IMR-90 (cell line): ENCODE measurements around the gene ARHGAP18. TPM values are rescaled to one million over a fixed set of nuclear protein-coding genes. Genes with fewer than 3 reads are reported as not detected.

Experiments
- ATAC-seq: fragments of 200-7000 bp; cut with Tn5 transposase; 2 replicates; pipeline ENCODE4 v1.9.1; 2020; ENCODE audit warnings: low read depth, mild to moderate bottlenecking, moderate library complexity
- BruUV-seq: library from RNA; stranded (reverse); fragments of 400-500 nt; replicated peaks from 2 replicates; lab custom pipeline; 2021; lab: Mats Ljungman, UMichigan
- CTCF ChIA-PET: fragments of 300-600 bp; formaldehyde crosslinking; extraction: SDS; loops from one replicate; lab custom pipeline; 2021; ENCODE audit warnings: antibody characterized with exemption; lab: Yijun Ruan, JAX
- POLR2A ChIA-PET: fragments of 300-600 bp; sonication (Branson Sonifier 250); formaldehyde crosslinking; loops from one replicate; lab custom pipeline; 2022; ENCODE audit warnings: antibody characterized with exemption; ENCODE audit not compliant: unreplicated experiment; lab: Charles Lee
- DNase-seq: peaks from one replicate; pipeline ENCODE4 v3.0.0; 2013
- H2AFZ ChIP-seq: replicated peaks from 2 replicates; pipeline ENCODE3; 2013; ENCODE audit warnings: low read length, mild to moderate bottlenecking; ENCODE audit not compliant: poor library complexity
- H2AK5ac ChIP-seq: 2 replicates; pipeline ENCODE4 v1.6.1; 2013; ENCODE audit warnings: low read depth, low read length, inconsistent platforms
- H2AK9ac ChIP-seq: replicated peaks from 2 replicates; pipeline ENCODE3; 2013; ENCODE audit warnings: mild to moderate bottlenecking, low read depth, low read length, moderate library complexity; ENCODE audit not compliant: poor library complexity
- H2BK120ac ChIP-seq: 2 replicates; pipeline ENCODE4 v1.6.1; 2013; ENCODE audit warnings: low read depth, low read length, inconsistent platforms
- H2BK15ac ChIP-seq: 3 replicates; pipeline ENCODE4 v1.6.1; 2013; ENCODE audit warnings: low read depth, low read length, inconsistent platforms
- H2BK20ac ChIP-seq: 2 replicates; pipeline ENCODE4 v1.6.1; 2013; ENCODE audit warnings: low read depth, mild to moderate bottlenecking, inconsistent platforms, low read length, moderate library complexity
- H2BK5ac ChIP-seq: 2 replicates; pipeline ENCODE4 v1.6.1; 2013; ENCODE audit warnings: mild to moderate bottlenecking, low read depth, low read length, inconsistent platforms; ENCODE audit not compliant: poor library complexity, severe bottlenecking
- H3K14ac ChIP-seq: replicated peaks from 2 replicates; pipeline ENCODE4 v1.6.1; 2013; ENCODE audit warnings: low read depth, low read length, inconsistent platforms
- H3K18ac ChIP-seq: 2 replicates; pipeline ENCODE4 v1.6.1; 2013; ENCODE audit warnings: low read depth, low read length, control low read depth
- H3K23ac ChIP-seq: 2 replicates; pipeline ENCODE4 v1.6.1; 2013; ENCODE audit warnings: low read depth, low read length, inconsistent platforms
- H3K27ac ChIP-seq: 2 replicates; pipeline ENCODE4 v1.5.1; 2013; ENCODE audit warnings: mild to moderate bottlenecking, control low read depth, low read length; ENCODE audit not compliant: insufficient read depth
- H3K27me3 ChIP-seq: 2 replicates; pipeline ENCODE4 v1.6.1; 2013; ENCODE audit warnings: low read length; ENCODE audit not compliant: control insufficient read depth, insufficient read depth
- H3K36me3 ChIP-seq: 2 replicates; pipeline ENCODE4 v1.6.1; 2013; ENCODE audit warnings: low read length, mixed read lengths; ENCODE audit not compliant: control insufficient read depth, insufficient read depth
- H3K4ac ChIP-seq: 2 replicates; pipeline ENCODE4 v1.6.1; 2013; ENCODE audit warnings: low read depth, low read length, inconsistent platforms
- H3K4me1 ChIP-seq: 2 replicates; pipeline ENCODE4 v1.6.1; 2013; ENCODE audit warnings: low read length, mixed read lengths; ENCODE audit not compliant: control insufficient read depth, insufficient read depth
- H3K4me2 ChIP-seq: 2 replicates; pipeline ENCODE4 v1.6.1; 2013; ENCODE audit warnings: low read depth, mild to moderate bottlenecking, control low read depth, low read length, moderate library complexity
- H3K4me3 ChIP-seq: 2 replicates; pipeline ENCODE4 v1.5.1; 2013; ENCODE audit warnings: low read depth, mild to moderate bottlenecking, control low read depth, low read length, moderate library complexity; ENCODE audit not compliant: insufficient read depth
- H3K56ac ChIP-seq: 2 replicates; pipeline ENCODE4 v1.6.1; 2013; ENCODE audit warnings: low read length, inconsistent platforms; ENCODE audit not compliant: insufficient read depth; ENCODE audit errors: extremely low read depth
- H3K79me1 ChIP-seq, 2 experiments: 2 replicates each; pipeline ENCODE4 v1.6.1; 2013; ENCODE audit warnings: low read length in 2 of 2, inconsistent platforms in 1 of 2, low read depth in 1 of 2
- H3K9ac ChIP-seq: 2 replicates; pipeline ENCODE4 v1.6.1; 2013; ENCODE audit warnings: low read depth, low read length, control low read depth
- H3K9me1 ChIP-seq: 2 replicates; pipeline ENCODE4 v1.6.1; 2013; ENCODE audit warnings: low read length, inconsistent platforms; ENCODE audit not compliant: insufficient read depth
- H3K9me3 ChIP-seq: 2 replicates; pipeline ENCODE4 v1.6.1; 2013; ENCODE audit warnings: low read length; ENCODE audit not compliant: control insufficient read depth, insufficient read depth
- H4K20me1 ChIP-seq: 2 replicates; pipeline ENCODE4 v1.6.1; 2013; ENCODE audit warnings: low read length, inconsistent platforms; ENCODE audit not compliant: insufficient read depth
- H4K5ac ChIP-seq: 2 replicates; pipeline ENCODE4 v1.6.1; 2013; ENCODE audit warnings: mild to moderate bottlenecking, low read depth, low read length, control low read depth
- H4K8ac ChIP-seq, 2 experiments: 2 replicates each; pipeline ENCODE4 v1.6.1; 2013; ENCODE audit warnings: low read depth in 2 of 2, low read length in 2 of 2, control low read depth in 1 of 2, inconsistent platforms in 1 of 2
- H4K91ac ChIP-seq: 2 replicates; pipeline ENCODE4 v1.6.1; 2013; ENCODE audit warnings: low read depth, low read length, inconsistent platforms; ENCODE audit not compliant: insufficient read depth
- BHLHE40 ChIP-seq: fragments of 150-350 bp; IDR thresholded peaks from 2 replicates; pipeline ENCODE4 v1.6.1; 2016; ENCODE audit warnings: mild to moderate bottlenecking, low read depth, low read length
- CEBPB ChIP-seq: IDR thresholded peaks from 2 replicates; pipeline ENCODE4 v1.6.1; 2012; ENCODE audit warnings: low read depth, low read length, improper control_type of control experiment
- CHD1 ChIP-seq: IDR thresholded peaks from 2 replicates; pipeline ENCODE4 v1.6.1; 2012; ENCODE audit warnings: low read depth, low read length, improper control_type of control experiment
- CTCF ChIP-seq: conservative IDR thresholded peaks from 2 replicates; pipeline ENCODE4 v1.5.1; 2012; ENCODE audit warnings: mild to moderate bottlenecking, low read depth, low read length, improper control_type of control experiment
- ELK1 ChIP-seq: fragments of 150-350 bp; IDR thresholded peaks from 2 replicates; pipeline ENCODE4 v1.6.1; 2016; ENCODE audit warnings: low read depth, mild to moderate bottlenecking, low read length, moderate library complexity, borderline replicate concordance
- FOS ChIP-seq: fragments of 150-350 bp; IDR thresholded peaks from 2 replicates; pipeline ENCODE4 v1.6.1; 2016; ENCODE audit warnings: low read depth, low read length
- MAFK ChIP-seq: IDR thresholded peaks from 2 replicates; pipeline ENCODE4 v1.6.1; 2012; ENCODE audit warnings: low read depth, low read length, improper control_type of control experiment
- MAZ ChIP-seq: IDR thresholded peaks from 2 replicates; pipeline ENCODE4 v1.6.1; 2012; ENCODE audit warnings: low read depth, mild to moderate bottlenecking, low read length, improper control_type of control experiment, moderate library complexity, borderline replicate concordance
- MXI1 ChIP-seq: IDR thresholded peaks from 2 replicates; pipeline ENCODE4 v1.6.1; 2012; ENCODE audit warnings: low read depth, mild to moderate bottlenecking, low read length, moderate library complexity, borderline replicate concordance
- NFE2L2 ChIP-seq: fragments of 150-350 bp; IDR thresholded peaks from 2 replicates; pipeline ENCODE4 v1.6.1; 2016; ENCODE audit warnings: low read depth, mild to moderate bottlenecking, low read length
- RAD21 ChIP-seq: IDR thresholded peaks from 2 replicates; pipeline ENCODE4 v1.6.1; 2012; ENCODE audit warnings: low read length, improper control_type of control experiment
- RCOR1 ChIP-seq: IDR thresholded peaks from 2 replicates; pipeline ENCODE4 v1.6.1; 2012; ENCODE audit warnings: mild to moderate bottlenecking, low read length, improper control_type of control experiment; ENCODE audit not compliant: insufficient replicate concordance
- RFX5 ChIP-seq: IDR thresholded peaks from 2 replicates; pipeline ENCODE4 v1.8.0; 2012; ENCODE audit warnings: low read depth, mild to moderate bottlenecking, low read length, moderate library complexity
- SMC3 ChIP-seq: fragments of 150-350 bp; IDR thresholded peaks from 2 replicates; pipeline ENCODE4 v1.6.1; 2016; ENCODE audit warnings: low read depth, mild to moderate bottlenecking, antibody characterized with exemption, low read length, moderate library complexity
- WGBS, 2 experiments: methylation state at CpG; one replicate each; pipeline versions ENCODE4 v1.1.5 to v1.1.7; 2013; ENCODE audit warnings: missing lambda C conversion rate in 2 of 2; ENCODE audit not compliant: insufficient read length in 1 of 2; ENCODE audit errors: extremely low coverage in 2 of 2; 5-methylcytosine and 5-hydroxymethylcytosine counted together
- dilution Hi-C: fragments of 300-500 bp; cut with HindIII; formaldehyde crosslinking; loops from one replicate; pipeline ENCODE4 v1.14.3; 2018; ENCODE audit warnings: low sequenced_read_pairs; ENCODE audit not compliant: unreplicated experiment
- in situ Hi-C: fragments of 300-500 bp; cut with MboI; formaldehyde crosslinking; loops from 3 replicates; pipeline ENCODE4 v1.14.3; 2019; ENCODE audit warnings: low sequenced_read_pairs, inconsistent platforms, mixed read lengths
- intact Hi-C: fragments of 100-400 bp; cut with micrococcal nuclease; formaldehyde crosslinking; loops from 2 replicates; pipeline ENCODE4 v1.10.0; 2022
- polyA plus RNA-seq, 3 experiments: library from polyadenylated mRNA; depleted of rRNA; stranded (reverse); fragments of >200 nt; gene quantifications; 2 replicates each; pipeline ENCODE4 v1.2.3, GENCODE V29; 2012; ENCODE audit warnings: low replicate concordance in 1 of 3
- total RNA-seq: library from RNA; depleted of rRNA; stranded (reverse); fragments of >200 nt; gene quantifications from 2 replicates; pipeline ENCODE4 v1.2.3, GENCODE V29; 2012

Gene ARHGAP18
- total and polyA plus RNA-seq, 2 of the 4 experiments (the other 2 are of a cell fraction): 6.2 to 17.0 TPM

- H3K9me1 ChIP-seq: peaks cover 3% of the 10 kb centered on the region; the same call in 1 of the 2 replicates
- DNase-seq (no peak), ATAC-seq (peak; percentile 27)
- H3K9ac ChIP-seq: peak overlapping the region; percentile 55; the same call in 1 of the 2 replicates
- ChIA-PET CTCF (interaction anchor here (1.1 kb wide), 1 partner anchor 39 kb away, joined by 3 read pairs; no protein-coding TSS in a partner anchor), POLR2A (no interaction called here)
- H2BK5ac ChIP-seq: peak overlapping the region; percentile 77
- WGBS, 2 experiments: 61% methylated on average over 4 of the region's 6 CpGs; no CpG with 5 or more reads in 1 of the 2 experiments
- no peak overlapping the region for H2AK9ac ChIP-seq
- peak overlapping the region; percentile 41 for H2BK120ac ChIP-seq
- H3K18ac ChIP-seq: peak overlapping the region; percentile 91; the same call in 1 of the 2 replicates
- H2AK5ac ChIP-seq: 0 out of 2 replicates have a peak overlapping the region, but pooled peaks have one; percentile 70
- H3K4ac ChIP-seq: peak overlapping the region; percentile 63; the same call in 1 of the 2 replicates
- peak overlapping the region; percentile 73; the same call in 1 of the 2 replicates for H4K5ac ChIP-seq
- no peaks in the 10 kb centered on the region for H3K9me3 ChIP-seq
- no peaks in the 10 kb centered on the region for H3K27me3 ChIP-seq
- intact Hi-C loops: no loop called here
- H3K79me1 ChIP-seq: peaks cover 28 to 36% of the 10 kb centered on the region in 2 experiments
- BruUV-seq: no TSS peak
- H3K4me1 ChIP-seq: peaks cover 16% of the 10 kb centered on the region
- no peaks in the 10 kb centered on the region for H3K36me3 ChIP-seq
- peak overlapping the region; percentile 62; the same call in 2 of the 3 replicates for H2BK15ac ChIP-seq
- H2AFZ ChIP-seq: no peak overlapping the region
- H4K20me1 ChIP-seq: no peaks in the 10 kb centered on the region
- peak overlapping the region; percentile 37 to 58; a peak in 3 of 4 replicates for H4K8ac ChIP-seq
- H3K27ac ChIP-seq: peak overlapping the region; percentile 42; the same call in 1 of the 2 replicates
- peak overlapping the region; percentile 64 for H3K4me2 ChIP-seq
- 0 out of 2 replicates have a peak overlapping the region, but pooled peaks have one; percentile 0 for H3K56ac ChIP-seq
- peak overlapping the region; percentile 43; the same call in 1 of the 2 replicates for H3K23ac ChIP-seq
- in situ Hi-C loops: no loop called here
- H3K14ac ChIP-seq: peak overlapping the region; percentile 44; the same call in 1 of the 2 replicates
- H3K4me3 ChIP-seq: no peak overlapping the region
- H4K91ac ChIP-seq: peak overlapping the region; percentile 80
- H2BK20ac ChIP-seq: peak overlapping the region; percentile 12; the same call in 1 of the 2 replicates
- dilution Hi-C loops: no loop called here
- TF ChIP-seq ELK1 (no peak), MAFK (no peak), MXI1 (no peak), CEBPB (no peak), CTCF (no peak), RFX5 (no peak), RCOR1 (no peak), CHD1 (no peak), FOS (no peak), BHLHE40 (no peak), NFE2L2 (no peak), SMC3 (no peak), MAZ (no peak), RAD21 (no peak)
These were observed 64.7 kb downstream of the ARHGAP18 start for GRCh38 chr6:129645106-129645829.
